PFSK-1 (cell line): ENCODE results near the gene UBE2O.

ENCODE experiments used
- FOXP2 ChIP-seq: optimal IDR thresholded peaks from 2 replicates; pipeline ENCODE3; 2011; ENCODE audit warnings: borderline replicate concordance, control low read depth, inconsistent platforms; ENCODE audit not compliant: insufficient read depth; ENCODE audit errors: extremely low read length, extremely low read depth
- POLR2AphosphoS5 ChIP-seq: IDR thresholded peaks from 2 replicates; pipeline ENCODE4 v1.6.1; 2012; ENCODE audit warnings: low read depth, mild to moderate bottlenecking, control low read depth, low read length, moderate library complexity
- SIN3A ChIP-seq: IDR thresholded peaks from 2 replicates; pipeline ENCODE4 v1.6.1; 2012; ENCODE audit warnings: mild to moderate bottlenecking, low read length, moderate library complexity, borderline replicate concordance; ENCODE audit not compliant: insufficient read depth
- TAF1 ChIP-seq: IDR thresholded peaks from 2 replicates; pipeline ENCODE4 v1.6.1; 2012; ENCODE audit warnings: low read length, control low read depth, borderline replicate concordance; ENCODE audit not compliant: insufficient read depth
- TF ChIP-seq, protein P1 (sequence below), 2 experiments: IDR thresholded peaks; 2 replicates each; pipeline versions ENCODE4 v1.6.1 to v1.8.0; 2011 to 2012; ENCODE audit warnings: low read depth in 2 of 2, low read length in 2 of 2, control low read depth in 1 of 2, inconsistent platforms in 1 of 2, mild to moderate bottlenecking in 1 of 2, moderate library complexity in 1 of 2; ENCODE audit not compliant: insufficient read depth in 1 of 2

UBE2O gene

DNA sequence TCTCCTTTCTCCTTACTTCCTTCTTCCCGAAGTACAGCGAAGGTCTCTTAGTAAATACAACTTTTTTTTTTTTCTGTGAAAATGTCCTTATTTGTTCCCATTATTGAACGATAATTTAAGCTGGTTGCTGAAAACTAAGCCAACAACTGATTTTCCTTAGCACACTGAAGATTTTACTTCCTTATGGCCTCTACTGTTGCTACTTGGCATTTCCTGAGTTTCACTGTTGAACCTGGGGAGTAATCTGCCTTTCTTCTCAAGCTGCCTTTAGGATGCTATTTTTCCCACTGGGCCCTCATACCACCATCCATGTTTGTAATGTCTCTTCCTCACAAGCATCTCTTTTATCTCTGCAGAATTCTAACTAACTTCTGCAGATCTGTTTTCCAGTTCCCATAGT is 26.1 kb downstream of the UBE2O start:
- no peak for TF ChIP-seq SIN3A
- TF ChIP-seq, protein P1, sequence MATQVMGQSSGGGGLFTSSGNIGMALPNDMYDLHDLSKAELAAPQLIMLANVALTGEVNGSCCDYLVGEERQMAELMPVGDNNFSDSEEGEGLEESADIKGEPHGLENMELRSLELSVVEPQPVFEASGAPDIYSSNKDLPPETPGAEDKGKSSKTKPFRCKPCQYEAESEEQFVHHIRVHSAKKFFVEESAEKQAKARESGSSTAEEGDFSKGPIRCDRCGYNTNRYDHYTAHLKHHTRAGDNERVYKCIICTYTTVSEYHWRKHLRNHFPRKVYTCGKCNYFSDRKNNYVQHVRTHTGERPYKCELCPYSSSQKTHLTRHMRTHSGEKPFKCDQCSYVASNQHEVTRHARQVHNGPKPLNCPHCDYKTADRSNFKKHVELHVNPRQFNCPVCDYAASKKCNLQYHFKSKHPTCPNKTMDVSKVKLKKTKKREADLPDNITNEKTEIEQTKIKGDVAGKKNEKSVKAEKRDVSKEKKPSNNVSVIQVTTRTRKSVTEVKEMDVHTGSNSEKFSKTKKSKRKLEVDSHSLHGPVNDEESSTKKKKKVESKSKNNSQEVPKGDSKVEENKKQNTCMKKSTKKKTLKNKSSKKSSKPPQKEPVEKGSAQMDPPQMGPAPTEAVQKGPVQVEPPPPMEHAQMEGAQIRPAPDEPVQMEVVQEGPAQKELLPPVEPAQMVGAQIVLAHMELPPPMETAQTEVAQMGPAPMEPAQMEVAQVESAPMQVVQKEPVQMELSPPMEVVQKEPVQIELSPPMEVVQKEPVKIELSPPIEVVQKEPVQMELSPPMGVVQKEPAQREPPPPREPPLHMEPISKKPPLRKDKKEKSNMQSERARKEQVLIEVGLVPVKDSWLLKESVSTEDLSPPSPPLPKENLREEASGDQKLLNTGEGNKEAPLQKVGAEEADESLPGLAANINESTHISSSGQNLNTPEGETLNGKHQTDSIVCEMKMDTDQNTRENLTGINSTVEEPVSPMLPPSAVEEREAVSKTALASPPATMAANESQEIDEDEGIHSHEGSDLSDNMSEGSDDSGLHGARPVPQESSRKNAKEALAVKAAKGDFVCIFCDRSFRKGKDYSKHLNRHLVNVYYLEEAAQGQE (IDR thresholded peaks at IDR 0.05; ENCODE audit: insufficient read depth in 1 of 2, low read depth in 2 of 2, low read length in 2 of 2) = no peak
- no peak for TF ChIP-seq POLR2AphosphoS5
- no peak for TF ChIP-seq FOXP2
- TF ChIP-seq TAF1 = no peak

DNA sequence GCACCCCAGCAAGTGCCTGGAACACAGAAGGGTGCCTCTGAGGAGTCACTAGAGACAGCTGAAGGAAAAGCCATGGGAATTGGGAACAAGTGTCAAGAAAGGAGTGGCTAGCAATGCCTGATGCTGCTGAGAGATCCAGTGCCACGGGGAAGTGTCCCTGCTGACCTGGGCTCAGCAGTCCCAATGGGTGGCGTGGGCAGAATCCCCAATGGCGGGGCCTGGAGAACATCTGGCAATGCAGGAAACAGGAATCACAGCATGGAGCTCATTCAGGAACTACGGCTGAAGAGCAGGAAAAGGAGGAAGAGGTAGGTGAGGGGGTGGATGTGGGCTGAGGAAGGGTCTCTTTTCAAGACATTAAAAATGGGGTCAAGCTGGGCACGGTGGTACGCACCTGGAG is 30.1 kb downstream of the UBE2O start:
- TF ChIP-seq TAF1 (no peak), FOXP2 (no peak), SIN3A (no peak), POLR2AphosphoS5 (no peak)
- TF ChIP-seq, protein P1 (IDR thresholded peaks at IDR 0.05; ENCODE audit: insufficient read depth in 1 of 2, low read depth in 2 of 2, low read length in 2 of 2) = no peak

GRCh38 chr17:76422406-76422805 is 30.5 kb downstream of the UBE2O start:
- TF ChIP-seq POLR2AphosphoS5 (no peak), SIN3A (no peak), FOXP2 (no peak), TAF1 (no peak)
- TF ChIP-seq, protein P1 (IDR thresholded peaks at IDR 0.05; ENCODE audit: insufficient read depth in 1 of 2, low read depth in 2 of 2, low read length in 2 of 2) = no peak

DNA sequence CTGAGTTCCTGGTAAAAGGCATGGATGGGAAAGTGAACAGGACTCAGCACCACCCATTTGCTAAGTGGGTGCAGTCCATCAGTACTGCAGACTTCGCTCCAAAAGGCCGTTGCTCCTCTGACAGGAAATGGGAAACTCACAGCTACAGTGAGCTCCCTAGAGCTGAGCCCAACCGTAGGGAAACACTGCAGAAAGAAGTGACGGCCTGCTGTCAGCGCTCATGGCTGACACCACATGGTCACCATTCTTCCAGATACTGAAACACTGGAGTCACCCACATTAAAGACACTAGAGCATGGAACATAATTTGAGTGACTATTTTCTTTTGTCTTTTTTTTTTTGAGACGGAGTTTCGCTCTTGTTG is 31.9 kb downstream of the UBE2O start:
- TF ChIP-seq SIN3A (no peak), POLR2AphosphoS5 (no peak), FOXP2 (no peak), TAF1 (no peak)
- TF ChIP-seq, protein P1 (IDR thresholded peaks at IDR 0.05; ENCODE audit: insufficient read depth in 1 of 2, low read depth in 2 of 2, low read length in 2 of 2) = no peak

DNA sequence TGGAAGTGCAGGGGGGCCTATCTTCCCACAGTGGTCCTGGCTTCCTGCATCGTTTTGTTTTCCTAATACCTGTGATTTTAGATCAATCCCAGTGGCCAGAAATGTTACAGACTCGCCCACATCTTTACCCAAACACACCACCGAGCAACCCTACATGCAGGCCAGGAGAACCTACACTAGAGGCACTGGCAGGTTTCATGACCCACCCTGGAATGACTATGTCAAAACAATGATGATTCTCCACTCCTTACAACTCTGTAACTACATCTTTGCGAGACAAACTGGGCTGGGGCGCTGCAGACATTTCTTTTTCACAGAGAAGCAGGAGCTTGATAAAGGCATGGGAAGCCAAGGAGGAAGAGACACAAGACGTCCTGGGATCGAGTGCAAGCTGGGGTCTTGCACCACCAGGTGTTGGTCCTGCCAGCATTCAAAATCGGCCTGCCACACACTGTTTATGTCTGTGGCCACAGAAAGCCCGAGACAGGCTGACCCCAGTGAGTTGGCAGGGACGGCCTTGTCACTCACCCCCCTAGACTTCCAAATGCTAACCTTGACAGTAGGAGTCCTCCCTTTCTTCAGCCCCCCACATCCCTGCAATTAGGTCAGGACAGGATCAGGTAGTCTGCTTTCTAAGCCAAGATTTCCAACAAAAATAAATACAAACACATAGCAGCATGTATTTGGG is 32.5 kb downstream of the UBE2O start:
- TF ChIP-seq, protein P1 (IDR thresholded peaks at IDR 0.05; ENCODE audit: insufficient read depth in 1 of 2, low read depth in 2 of 2, low read length in 2 of 2) = no peak
- TF ChIP-seq POLR2AphosphoS5 (no peak), TAF1 (no peak), SIN3A (no peak), FOXP2 (no peak)
